Activated naive CD8-positive, alpha-beta T cell treated with anti-CD3 and anti-CD28 coated beads, Interleukin-2, amount 50 U/mL, for 24 hours (primary cell): ENCODE results near the gene MC2R.

ENCODE experiments used
- ATAC-seq: fragments of 150-1000 bp; cut with Tn5 transposase; one replicate; pipeline ENCODE4 v1.10.0; 2021
- DNase-seq: peaks from one replicate; pipeline ENCODE4 v3.0.0; 2021
- H3K27ac Mint-ChIP-seq: one replicate; pipeline ENCODE4 v1.8.0; 2021; ENCODE audit warnings: mild to moderate bottlenecking, mixed read lengths
- H3K27me3 Mint-ChIP-seq: one replicate; pipeline ENCODE4 v1.8.0; 2021; ENCODE audit warnings: mixed read lengths
- H3K36me3 Mint-ChIP-seq: one replicate; pipeline ENCODE4 v1.8.0; 2021; ENCODE audit warnings: low read depth, mixed read lengths
- H3K4me1 Mint-ChIP-seq: one replicate; pipeline ENCODE4 v1.8.0; 2021; ENCODE audit warnings: mixed read lengths
- H3K4me3 Mint-ChIP-seq: one replicate; pipeline ENCODE4 v1.8.0; 2021; ENCODE audit warnings: mild to moderate bottlenecking, moderate library complexity, mixed read lengths
- H3K9me3 Mint-ChIP-seq: one replicate; pipeline ENCODE4 v1.8.0; 2021; ENCODE audit warnings: mixed read lengths

The MC2R gene

GRCh38 chr18:13912601-13913000 is 2.7 kb downstream of the MC2R start:
- H3K4me3 Mint-ChIP-seq: no peak overlapping the region
- H3K27me3 Mint-ChIP-seq: peaks cover 3% of the 10 kb centered on the region
- no peaks in the 10 kb centered on the region for H3K4me1 Mint-ChIP-seq
- ATAC-seq: no peak
- no peak overlapping the region for H3K27ac Mint-ChIP-seq
- no peak for DNase-seq
- H3K9me3 Mint-ChIP-seq: no peaks in the 10 kb centered on the region
- no peaks in the 10 kb centered on the region for H3K36me3 Mint-ChIP-seq

GRCh38 chr18:13910986-13911385 is 4.3 kb downstream of the MC2R start:
- H3K9me3 Mint-ChIP-seq: no peaks in the 10 kb centered on the region
- H3K27me3 Mint-ChIP-seq: peaks cover 3% of the 10 kb centered on the region
- H3K27ac Mint-ChIP-seq: no peak overlapping the region
- DNase-seq (no peak), ATAC-seq (no peak)
- no peaks in the 10 kb centered on the region for H3K36me3 Mint-ChIP-seq
- no peaks in the 10 kb centered on the region for H3K4me1 Mint-ChIP-seq
- no peak overlapping the region for H3K4me3 Mint-ChIP-seq

- no peaks in the 10 kb centered on the region for H3K36me3 Mint-ChIP-seq
- no peaks in the 10 kb centered on the region for H3K9me3 Mint-ChIP-seq
- no peak overlapping the region for H3K4me3 Mint-ChIP-seq
- H3K4me1 Mint-ChIP-seq: no peaks in the 10 kb centered on the region
- H3K27ac Mint-ChIP-seq: no peak overlapping the region
- DNase-seq: no peak
- H3K27me3 Mint-ChIP-seq: peaks cover 3% of the 10 kb centered on the region
- ATAC-seq: no peak
Observed at GRCh38 chr18:13910501-13910900, 4.8 kb downstream of the MC2R start.

DNA sequence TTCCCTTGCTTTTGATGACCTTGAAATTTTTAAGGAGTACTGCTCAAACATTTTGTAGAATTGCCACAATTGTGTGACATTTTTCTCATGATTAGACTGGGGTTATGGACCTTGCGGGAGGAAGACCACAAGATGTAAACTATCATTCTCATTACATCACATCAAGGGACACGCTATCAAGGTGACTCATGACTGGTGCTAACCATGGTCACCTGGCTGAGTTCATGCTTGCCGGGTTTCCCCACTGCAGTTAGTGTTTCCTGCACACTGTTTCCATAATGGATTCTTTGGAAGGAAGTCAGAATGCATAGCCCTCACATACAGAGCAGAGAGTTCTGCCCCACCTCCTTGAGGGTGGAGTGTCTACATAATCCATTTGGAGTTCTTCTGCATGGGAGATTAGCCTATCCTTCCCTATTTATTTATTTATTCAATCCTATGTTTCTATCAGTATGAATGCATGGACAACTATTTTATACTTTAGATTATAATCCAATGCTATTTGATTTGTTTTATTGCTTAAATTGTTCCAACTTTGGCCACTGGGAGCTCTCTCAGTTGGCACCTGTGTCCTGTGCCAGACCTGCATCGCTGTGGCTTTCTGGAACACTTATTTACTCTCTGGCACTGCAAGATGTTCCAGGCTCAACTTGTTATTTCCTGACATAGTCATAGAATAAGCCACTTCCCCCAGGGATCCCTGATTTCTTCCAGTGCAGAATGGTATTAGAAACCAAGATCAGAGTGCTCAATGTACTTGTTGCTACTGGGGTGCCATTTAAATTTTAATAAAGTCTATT is 6.0 kb downstream of the MC2R start:
- no peaks in the 10 kb centered on the region for H3K9me3 Mint-ChIP-seq
- ATAC-seq (no peak), DNase-seq (no peak)
- H3K27me3 Mint-ChIP-seq: peaks cover 3% of the 10 kb centered on the region
- no peaks in the 10 kb centered on the region for H3K4me1 Mint-ChIP-seq
- no peaks in the 10 kb centered on the region for H3K36me3 Mint-ChIP-seq
- H3K27ac Mint-ChIP-seq: no peak overlapping the region
- no peak overlapping the region for H3K4me3 Mint-ChIP-seq

- H3K4me1 Mint-ChIP-seq: no peaks in the 10 kb centered on the region
- DNase-seq (no peak), ATAC-seq (no peak)
- H3K27me3 Mint-ChIP-seq: peaks cover 8% of the 10 kb centered on the region
- H3K4me3 Mint-ChIP-seq: no peak overlapping the region
- H3K27ac Mint-ChIP-seq: no peak overlapping the region
- peaks cover 15% of the 10 kb centered on the region for H3K9me3 Mint-ChIP-seq
- H3K36me3 Mint-ChIP-seq: no peaks in the 10 kb centered on the region
Observed at GRCh38 chr18:13900633-13901032, 14.7 kb downstream of the MC2R start.

- Mint-ChIP-seq H3K9me3 (peaks cover 13% of the 10 kb centered on the region), H3K4me1 (peaks cover 2% of the 10 kb centered on the region), H3K27me3 (peaks cover 20% of the 10 kb centered on the region), H3K27ac (no peak overlapping the region), H3K36me3 (no peaks in the 10 kb centered on the region), H3K4me3 (no peak overlapping the region)
- DNase-seq (no peak), ATAC-seq (no peak)
Observed at GRCh38 chr18:13895505-13896033, 19.8 kb downstream of the MC2R start.

- H3K4me3 Mint-ChIP-seq: no peak overlapping the region
- peaks cover 2% of the 10 kb centered on the region for H3K4me1 Mint-ChIP-seq
- H3K27me3 Mint-ChIP-seq: peaks cover 12% of the 10 kb centered on the region
- peaks cover 3% of the 10 kb centered on the region for H3K9me3 Mint-ChIP-seq
- ATAC-seq (no peak), DNase-seq (no peak)
- H3K27ac Mint-ChIP-seq: no peak overlapping the region
- H3K36me3 Mint-ChIP-seq: no peaks in the 10 kb centered on the region
Observed at GRCh38 chr18:13894531-13894930, 20.8 kb downstream of the MC2R start.

GRCh38 chr18:13893418-13893760 is 21.9 kb downstream of the MC2R start:
- Mint-ChIP-seq H3K36me3 (no peaks in the 10 kb centered on the region), H3K27me3 (peaks cover 12% of the 10 kb centered on the region), H3K4me3 (no peak overlapping the region), H3K27ac (no peak overlapping the region), H3K9me3 (no peaks in the 10 kb centered on the region), H3K4me1 (peaks cover 2% of the 10 kb centered on the region)
- DNase-seq (no peak), ATAC-seq (no peak)

- DNase-seq (no peak), ATAC-seq (no peak)
- peaks cover 12% of the 10 kb centered on the region for H3K27me3 Mint-ChIP-seq
- H3K36me3 Mint-ChIP-seq: no peaks in the 10 kb centered on the region
- H3K4me3 Mint-ChIP-seq: no peak overlapping the region
- H3K9me3 Mint-ChIP-seq: no peaks in the 10 kb centered on the region
- no peak overlapping the region for H3K27ac Mint-ChIP-seq
- H3K4me1 Mint-ChIP-seq: peaks cover 2% of the 10 kb centered on the region
Observed at GRCh38 chr18:13892098-13892497, 23.2 kb downstream of the MC2R start.

- DNase-seq (no peak), ATAC-seq (no peak)
- Mint-ChIP-seq H3K4me3 (no peak overlapping the region), H3K36me3 (no peaks in the 10 kb centered on the region), H3K9me3 (no peaks in the 10 kb centered on the region), H3K27ac (no peak overlapping the region), H3K4me1 (peaks cover 2% of the 10 kb centered on the region), H3K27me3 (peaks cover 15% of the 10 kb centered on the region)
Observed at GRCh38 chr18:13890761-13891361, 24.5 kb downstream of the MC2R start.

- ATAC-seq (no peak), DNase-seq (no peak)
- Mint-ChIP-seq H3K27ac (no peak overlapping the region), H3K27me3 (peaks cover 16% of the 10 kb centered on the region), H3K4me3 (no peak overlapping the region), H3K36me3 (no peaks in the 10 kb centered on the region), H3K9me3 (no peaks in the 10 kb centered on the region), H3K4me1 (peaks cover 2% of the 10 kb centered on the region)
Observed at GRCh38 chr18:13889671-13890070, 25.7 kb downstream of the MC2R start.

DNA sequence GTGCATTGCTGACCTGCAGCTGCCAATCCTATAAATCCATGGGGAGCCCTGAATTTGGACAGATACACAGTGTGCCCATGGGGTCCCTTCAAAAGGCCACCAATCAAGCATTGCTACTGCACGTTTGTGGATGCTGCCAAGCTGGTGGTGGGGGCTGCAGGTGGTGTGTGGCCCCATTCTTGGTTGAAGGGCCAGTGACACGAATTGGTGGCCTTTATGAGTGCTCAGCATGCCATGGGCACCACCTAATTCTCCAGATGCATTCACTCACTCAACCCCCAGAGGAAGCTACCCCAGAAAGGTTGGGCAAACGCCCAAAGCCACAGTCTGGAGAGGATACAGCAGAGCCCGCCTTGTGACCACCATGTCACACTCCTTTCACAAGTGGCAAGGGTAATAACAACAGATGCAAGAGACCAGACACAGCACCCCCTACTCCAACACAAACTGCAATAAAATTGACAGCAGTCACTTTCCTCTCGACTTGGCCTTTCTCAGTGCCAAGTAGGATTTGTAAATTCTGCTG is 27.1 kb downstream of the MC2R start:
- H3K4me1 Mint-ChIP-seq: peaks cover 2% of the 10 kb centered on the region
- no peaks in the 10 kb centered on the region for H3K36me3 Mint-ChIP-seq
- no peak overlapping the region for H3K4me3 Mint-ChIP-seq
- ATAC-seq: no peak
- DNase-seq: no peak
- H3K27me3 Mint-ChIP-seq: peaks cover 15% of the 10 kb centered on the region
- H3K27ac Mint-ChIP-seq: no peak overlapping the region
- no peaks in the 10 kb centered on the region for H3K9me3 Mint-ChIP-seq

DNA sequence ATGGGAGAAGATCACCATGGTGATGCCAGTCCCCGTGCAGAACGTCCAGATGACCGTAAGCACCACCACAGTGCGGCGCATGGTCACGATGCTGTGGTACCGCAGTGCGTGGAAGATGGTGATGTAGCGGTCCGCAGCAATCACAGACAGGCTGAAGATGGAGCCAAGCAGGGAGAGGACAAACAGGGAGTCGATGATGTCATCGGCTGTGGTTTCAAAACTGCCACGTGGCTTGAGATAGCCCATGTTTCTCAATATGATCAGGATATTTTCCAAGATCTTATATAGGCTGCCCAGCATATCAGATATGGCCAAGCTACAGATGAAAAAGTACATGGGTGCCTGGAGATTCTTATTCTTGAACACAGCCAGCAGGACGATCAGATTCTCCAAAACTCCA is 30.3 kb downstream of the MC2R start:
- Mint-ChIP-seq H3K27me3 (peaks cover 10% of the 10 kb centered on the region), H3K27ac (no peak overlapping the region), H3K36me3 (no peaks in the 10 kb centered on the region), H3K4me3 (no peak overlapping the region), H3K4me1 (no peaks in the 10 kb centered on the region), H3K9me3 (no peaks in the 10 kb centered on the region)
- DNase-seq (no peak), ATAC-seq (no peak)

DNA sequence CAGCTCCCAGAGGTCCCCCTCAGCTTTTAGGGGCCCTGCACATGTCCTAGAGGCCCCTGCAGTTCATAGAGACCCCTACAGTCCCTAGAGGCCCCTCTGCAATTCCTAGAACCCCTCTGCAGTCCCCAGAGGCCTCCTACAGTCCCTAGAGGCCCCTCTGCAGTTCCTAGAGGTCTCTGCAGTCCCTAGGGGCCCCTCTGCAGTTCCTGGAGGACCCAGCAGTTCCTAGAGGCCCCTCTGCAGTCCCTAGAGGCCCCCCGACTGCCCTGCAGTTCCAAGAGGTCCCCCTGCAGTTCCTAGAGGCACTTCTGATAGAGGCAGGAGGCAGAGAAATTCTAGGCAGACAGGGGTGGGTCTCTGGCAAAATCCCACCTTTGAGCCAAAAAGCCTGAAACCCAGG is 35.4 kb downstream of the MC2R start:
- H3K27me3 Mint-ChIP-seq: peaks cover 7% of the 10 kb centered on the region

GRCh38 chr18:13879492-13879891 is 35.8 kb downstream of the MC2R start:
- Mint-ChIP-seq H3K27me3 (peaks cover 3% of the 10 kb centered on the region), H3K36me3 (no peaks in the 10 kb centered on the region), H3K4me3 (no peak overlapping the region), H3K9me3 (no peaks in the 10 kb centered on the region), H3K27ac (no peak overlapping the region), H3K4me1 (no peaks in the 10 kb centered on the region)
- ATAC-seq (no peak), DNase-seq (no peak)

More for the DNA sequence above, 35.4 kb downstream of the MC2R start:
- no peaks in the 10 kb centered on the region for H3K4me1 Mint-ChIP-seq
- H3K9me3 Mint-ChIP-seq: no peaks in the 10 kb centered on the region
- no peaks in the 10 kb centered on the region for H3K36me3 Mint-ChIP-seq
- H3K27ac Mint-ChIP-seq: no peak overlapping the region
- ATAC-seq (no peak), DNase-seq (no peak)
- H3K4me3 Mint-ChIP-seq: no peak overlapping the region
